NCI-H524 (cell line): Measurements from ENCODE around the gene CRYBB3.
"Not testable (repeated sequence)": the region's sequence is repeated elsewhere in the genome, so short reads cannot be mapped to it uniquely, and the experiment has no call there.

ENCODE experiments used
- DNase-seq, 2 experiments: peaks; one replicate each; lab custom pipeline; 2025; lab: John Stamatoyannopoulos, UW

The CRYBB3 gene

GRCh38 chr22:25205847-25206246 is 6.2 kb downstream of the CRYBB3 start:
- DNase-seq = no peak

- no peak for DNase-seq
Measured at GRCh38 chr22:25206998-25207397, 7.3 kb downstream of the CRYBB3 start.

- no peak for DNase-seq
Measured at GRCh38 chr22:25207553-25208157, 8.0 kb downstream of the CRYBB3 start.

GRCh38 chr22:25208328-25208727 is 8.7 kb downstream of the CRYBB3 start:
- no peak for DNase-seq

GRCh38 chr22:25208743-25209505 is 9.3 kb downstream of the CRYBB3 start:
- DNase-seq = no peak

GRCh38 chr22:25210793-25211192 is 11.1 kb downstream of the CRYBB3 start:
- no peak for DNase-seq

GRCh38 chr22:25212337-25212736 is 12.7 kb downstream of the CRYBB3 start:
- peak in 1 of 2 experiments; percentile 12 for DNase-seq

- no peak for DNase-seq
Measured at GRCh38 chr22:25213221-25213620, 13.6 kb downstream of the CRYBB3 start.

GRCh38 chr22:25216230-25216629 is 16.6 kb downstream of the CRYBB3 start:
- DNase-seq = no peak

GRCh38 chr22:25219211-25219689 is 19.6 kb downstream of the CRYBB3 start, which contains the start of gene CRYBB2:
Gene CRYBB2 (plus strand): TSS chr22:25219639. CDS start chr22:25221430, 1,791 bp downstream.
- no peak for DNase-seq

GRCh38 chr22:25219948-25220442 is 20.3 kb downstream of the CRYBB3 start:
- DNase-seq = no peak

- no peak for DNase-seq
Measured at GRCh38 chr22:25221790-25222189, 22.1 kb downstream of the CRYBB3 start.

- DNase-seq = no peak
Measured at GRCh38 chr22:25223269-25223850, 23.7 kb downstream of the CRYBB3 start.

- no peak for DNase-seq
Measured at GRCh38 chr22:25228822-25229221, 29.2 kb downstream of the CRYBB3 start.

- not testable (repeated sequence) for DNase-seq
Measured at GRCh38 chr22:25230760-25231159, 31.1 kb downstream of the CRYBB3 start.

- DNase-seq = no peak
Measured at GRCh38 chr22:25232301-25232700, 32.6 kb downstream of the CRYBB3 start.

GRCh38 chr22:25233706-25234105 is 34.0 kb downstream of the CRYBB3 start:
- DNase-seq = not testable (repeated sequence)

GRCh38 chr22:25235547-25236290 is 36.1 kb downstream of the CRYBB3 start:
- DNase-seq = peak; percentile 37 to 79

- no peak for DNase-seq
Measured at GRCh38 chr22:25236417-25236816, 36.8 kb downstream of the CRYBB3 start.

- DNase-seq = peak in 1 of 2 experiments; percentile 28
Measured at GRCh38 chr22:25237503-25237902, 37.8 kb downstream of the CRYBB3 start.

GRCh38 chr22:25238058-25238457 is 38.4 kb downstream of the CRYBB3 start:
- DNase-seq = not testable (repeated sequence)

- DNase-seq = not testable (repeated sequence)
Measured at GRCh38 chr22:25255169-25255568, 55.5 kb downstream of the CRYBB3 start.
